ENCODE results near the gene LRRC49. TPM values are rescaled to one million over a fixed set of nuclear protein-coding genes. Genes with fewer than 3 reads are reported as not detected.

LRRC49 gene
- total and polyA plus RNA-seq, 10 of the 15 experiments (the other 5 are each of a cell fraction or from before 2014, with no cell fraction given): 1.4 to 3.7 (median 2.9) TPM

DNA sequence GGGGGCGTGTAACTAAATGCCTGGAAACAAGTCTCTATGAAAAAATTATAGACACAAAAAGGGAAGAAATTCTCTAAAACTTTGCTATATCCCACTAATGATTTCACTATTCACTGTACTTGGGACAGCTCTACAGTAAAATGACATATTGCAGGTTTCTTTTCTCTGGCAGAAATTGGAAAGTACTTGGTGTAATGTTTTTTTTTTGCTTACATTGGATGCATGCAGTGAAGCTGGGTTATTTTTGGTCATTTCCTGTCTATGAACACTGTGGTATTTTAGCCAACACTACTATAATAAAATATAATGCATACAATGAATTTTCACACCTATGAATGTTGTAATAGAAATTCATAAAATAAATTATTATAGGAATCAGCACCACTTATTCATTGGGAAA, 109.7 kb downstream of the LRRC49 start:
- no peak overlapping the region for H3K27ac ChIP-seq (ENCODE audit: control insufficient read depth, insufficient read depth)
- in situ Hi-C loops (cut with MboI) (no loop called here), intact Hi-C loops (cut with micrococcal nuclease; ENCODE audit: unreplicated experiment) (no loop called here)
- H3K9ac ChIP-seq (ENCODE audit: control insufficient read depth, insufficient read depth, low read length): no peak overlapping the region
- ChIA-PET RAD21 (ENCODE audit: unreplicated experiment) (no interaction called here), SMC1A (ENCODE audit: uncharacterized antibody, unreplicated experiment) (interaction anchor here (0.6 kb wide), 1 partner anchor 49 kb away, joined by 3 read pairs; no protein-coding TSS in a partner anchor), CTCF (no interaction called here), POLR2A (no interaction called here)
- WGBS (ENCODE audit: insufficient coverage, insufficient replicate concordance, low lambda C conversion rate, missing lambda C conversion rate): 20% methylated on average over 1 of the region's 1 CpG
- no peak overlapping the region for H2AFZ ChIP-seq (ENCODE audit: control insufficient read depth, low read depth, low read length)
- H3K4me2 ChIP-seq (ENCODE audit: control insufficient read depth, insufficient read depth): no peak overlapping the region
- H3K27me3 ChIP-seq (replicated peaks in 1 of 2; ENCODE audit: control insufficient read depth in 2 of 2, insufficient read depth in 2 of 2, low read length in 1 of 2): no peaks in the 10 kb centered on the region
- H3K4me1 ChIP-seq (ENCODE audit: control insufficient read depth, insufficient read depth, low read length): no peaks in the 10 kb centered on the region
- H3K79me2 ChIP-seq (ENCODE audit: control insufficient read depth, insufficient read depth, low read length): no peaks in the 10 kb centered on the region
- no peak for DNase-seq (ENCODE audit: low read depth, low spot score)
- TF ChIP-seq, protein P1, sequence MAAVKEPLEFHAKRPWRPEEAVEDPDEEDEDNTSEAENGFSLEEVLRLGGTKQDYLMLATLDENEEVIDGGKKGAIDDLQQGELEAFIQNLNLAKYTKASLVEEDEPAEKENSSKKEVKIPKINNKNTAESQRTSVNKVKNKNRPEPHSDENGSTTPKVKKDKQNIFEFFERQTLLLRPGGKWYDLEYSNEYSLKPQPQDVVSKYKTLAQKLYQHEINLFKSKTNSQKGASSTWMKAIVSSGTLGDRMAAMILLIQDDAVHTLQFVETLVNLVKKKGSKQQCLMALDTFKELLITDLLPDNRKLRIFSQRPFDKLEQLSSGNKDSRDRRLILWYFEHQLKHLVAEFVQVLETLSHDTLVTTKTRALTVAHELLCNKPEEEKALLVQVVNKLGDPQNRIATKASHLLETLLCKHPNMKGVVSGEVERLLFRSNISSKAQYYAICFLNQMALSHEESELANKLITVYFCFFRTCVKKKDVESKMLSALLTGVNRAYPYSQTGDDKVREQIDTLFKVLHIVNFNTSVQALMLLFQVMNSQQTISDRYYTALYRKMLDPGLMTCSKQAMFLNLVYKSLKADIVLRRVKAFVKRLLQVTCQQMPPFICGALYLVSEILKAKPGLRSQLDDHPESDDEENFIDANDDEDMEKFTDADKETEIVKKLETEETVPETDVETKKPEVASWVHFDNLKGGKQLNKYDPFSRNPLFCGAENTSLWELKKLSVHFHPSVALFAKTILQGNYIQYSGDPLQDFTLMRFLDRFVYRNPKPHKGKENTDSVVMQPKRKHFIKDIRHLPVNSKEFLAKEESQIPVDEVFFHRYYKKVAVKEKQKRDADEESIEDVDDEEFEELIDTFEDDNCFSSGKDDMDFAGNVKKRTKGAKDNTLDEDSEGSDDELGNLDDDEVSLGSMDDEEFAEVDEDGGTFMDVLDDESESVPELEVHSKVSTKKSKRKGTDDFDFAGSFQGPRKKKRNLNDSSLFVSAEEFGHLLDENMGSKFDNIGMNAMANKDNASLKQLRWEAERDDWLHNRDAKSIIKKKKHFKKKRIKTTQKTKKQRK (IDR thresholded peaks at IDR 0.05; ENCODE audit: low read depth, low read length): no peak
- TF ChIP-seq CBX5 (IDR thresholded peaks at IDR 0.05; ENCODE audit: low read depth): no peak
- TF ChIP-seq IRF4 (IDR thresholded peaks at IDR 0.05; ENCODE audit: low read depth, low read length): no peak
- no peak for TF ChIP-seq DPF2 (IDR thresholded peaks at IDR 0.05)
- TF ChIP-seq RAD21 (IDR thresholded peaks at IDR 0.05; ENCODE audit: insufficient read depth, low read depth, low read length): no peak
- no peak for TF ChIP-seq NR2C1 (IDR thresholded peaks at IDR 0.05)
- no peak for TF ChIP-seq SPI1 (IDR thresholded peaks at IDR 0.05; ENCODE audit: borderline replicate concordance, insufficient read depth, low read depth, low read length)
- no peak for TF ChIP-seq ASH2L (IDR thresholded peaks at IDR 0.05; ENCODE audit: borderline replicate concordance, low read depth)
- no peak for TF ChIP-seq HDAC2 (IDR thresholded peaks at IDR 0.05)
- TF ChIP-seq EZH2 (IDR thresholded peaks at IDR 0.05; ENCODE audit: borderline replicate concordance, control insufficient read depth, low read depth, low read length): no peak
- no TSS peak for BruUV-seq (replicated peaks)
- no peaks in the 10 kb centered on the region for H4K20me1 ChIP-seq (ENCODE audit: control insufficient read depth, insufficient read depth)
- no peak for ATAC-seq
- FAIRE-seq: no peak
- peaks cover 2% of the 10 kb centered on the region; the same call in 2 of the 3 replicates for H3K9me3 ChIP-seq (replicated peaks; ENCODE audit: control insufficient read depth, insufficient read depth, low read length)
- no peaks in the 10 kb centered on the region for H3K36me3 ChIP-seq (ENCODE audit: control insufficient read depth in 2 of 2, insufficient read depth in 2 of 2, low read length in 1 of 2)
- H3K4me3 ChIP-seq: no peak overlapping the region

All from GM12878 (cell line).